ENCODE results near the gene SET.
"Not testable (repeated sequence)": the region's sequence is repeated elsewhere in the genome, so short reads cannot be mapped to it uniquely, and the experiment has no call there.

Gene SET

GRCh38 chr9:128689293-128689774 lies 312 bp downstream of the SET start:
- peak; percentile 69 for DNase-seq

- peak; percentile 73 for DNase-seq
Measured at GRCh38 chr9:128689820-128690683, 1.0 kb downstream of the SET start.

- DNase-seq: no peak
Measured at GRCh38 chr9:128690684-128691034, 1.6 kb downstream of the SET start.

- DNase-seq: not testable (repeated sequence)
Measured at GRCh38 chr9:128693738-128694137, 4.7 kb downstream of the SET start.

- no peak for DNase-seq
Measured at GRCh38 chr9:128694344-128694743, 5.3 kb downstream of the SET start.

- DNase-seq: no peak
Measured at GRCh38 chr9:128696923-128697707, 8.1 kb downstream of the SET start.

- not testable (repeated sequence) for DNase-seq
Measured at GRCh38 chr9:128699096-128699795, 10.2 kb downstream of the SET start.

GRCh38 chr9:128701227-128701854 lies 12.3 kb downstream of the SET start:
- no peak for DNase-seq

- peak; percentile 85 for DNase-seq
Measured at GRCh38 chr9:128702445-128702948, 13.5 kb downstream of the SET start, which contains the start of gene PKN3. TSS of gene PKN3 (plus strand) at chr9:128702503. CDS start at chr9:128702916, 413 bp downstream.

GRCh38 chr9:128702949-128703615 lies 14.1 kb downstream of the SET start:
- DNase-seq: no peak

GRCh38 chr9:128703616-128704355 lies 14.8 kb downstream of the SET start:
- no peak for DNase-seq

GRCh38 chr9:128704356-128704670 lies 15.3 kb downstream of the SET start:
- DNase-seq: no peak

- DNase-seq: no peak
Measured at GRCh38 chr9:128705051-128705965, 16.3 kb downstream of the SET start.

- no peak for DNase-seq
Measured at GRCh38 chr9:128706045-128706444, 17.0 kb downstream of the SET start.

- DNase-seq: no peak
Measured at GRCh38 chr9:128706671-128707381, 17.8 kb downstream of the SET start.

- no peak for DNase-seq
Measured at GRCh38 chr9:128707446-128707845, 18.4 kb downstream of the SET start.

GRCh38 chr9:128712451-128713410 lies 23.7 kb downstream of the SET start:
- no peak for DNase-seq

- DNase-seq: no peak
Measured at GRCh38 chr9:128713411-128713780, 24.4 kb downstream of the SET start.
